Osteocyte (in vitro differentiated cells): Measurements from ENCODE around the gene TEX52. TPM values are rescaled to one million over a fixed set of nuclear protein-coding genes. Genes with fewer than 3 reads are reported as not detected.

Experiments used
- DNase-seq: peaks from one replicate; pipeline ENCODE4 v3.0.0; 2021; ENCODE audit warnings: mixed read lengths; ENCODE audit not compliant: unreplicated experiment; ENCODE audit errors: extremely low spot score
- H3K27ac Mint-ChIP-seq: one replicate; pipeline ENCODE4 v1.8.0; 2021; ENCODE audit warnings: mild to moderate bottlenecking, mixed read lengths; ENCODE audit not compliant: unreplicated experiment
- H3K27me3 Mint-ChIP-seq: one replicate; pipeline ENCODE4 v1.8.0; 2021; ENCODE audit warnings: mixed read lengths; ENCODE audit not compliant: unreplicated experiment
- H3K36me3 Mint-ChIP-seq: one replicate; pipeline ENCODE4 v1.8.0; 2021; ENCODE audit warnings: mixed read lengths; ENCODE audit not compliant: unreplicated experiment
- H3K4me1 Mint-ChIP-seq: one replicate; pipeline ENCODE4 v1.8.0; 2021; ENCODE audit warnings: mixed read lengths; ENCODE audit not compliant: unreplicated experiment
- H3K4me3 Mint-ChIP-seq: one replicate; pipeline ENCODE4 v1.8.0; 2021; ENCODE audit warnings: mild to moderate bottlenecking, moderate library complexity, mixed read lengths; ENCODE audit not compliant: unreplicated experiment
- H3K9me3 Mint-ChIP-seq: one replicate; pipeline ENCODE4 v1.8.0; 2021; ENCODE audit warnings: mixed read lengths; ENCODE audit not compliant: unreplicated experiment
- total RNA-seq: library from RNA; stranded (reverse); gene quantifications from 2 replicates; pipeline ENCODE4 v1.2.1, GENCODE V29; 2021
- TF ChIP-seq, protein P1 (sequence below): fragments of 200-600 bp; sonication (generic); IDR thresholded peaks from 2 replicates; pipeline ENCODE4 v1.5.0; 2021; ENCODE audit warnings: antibody characterized with exemption, mild to moderate bottlenecking, moderate library complexity

The TEX52 gene
- total RNA-seq, 1 donor from 2014 or later = not detected

DNA sequence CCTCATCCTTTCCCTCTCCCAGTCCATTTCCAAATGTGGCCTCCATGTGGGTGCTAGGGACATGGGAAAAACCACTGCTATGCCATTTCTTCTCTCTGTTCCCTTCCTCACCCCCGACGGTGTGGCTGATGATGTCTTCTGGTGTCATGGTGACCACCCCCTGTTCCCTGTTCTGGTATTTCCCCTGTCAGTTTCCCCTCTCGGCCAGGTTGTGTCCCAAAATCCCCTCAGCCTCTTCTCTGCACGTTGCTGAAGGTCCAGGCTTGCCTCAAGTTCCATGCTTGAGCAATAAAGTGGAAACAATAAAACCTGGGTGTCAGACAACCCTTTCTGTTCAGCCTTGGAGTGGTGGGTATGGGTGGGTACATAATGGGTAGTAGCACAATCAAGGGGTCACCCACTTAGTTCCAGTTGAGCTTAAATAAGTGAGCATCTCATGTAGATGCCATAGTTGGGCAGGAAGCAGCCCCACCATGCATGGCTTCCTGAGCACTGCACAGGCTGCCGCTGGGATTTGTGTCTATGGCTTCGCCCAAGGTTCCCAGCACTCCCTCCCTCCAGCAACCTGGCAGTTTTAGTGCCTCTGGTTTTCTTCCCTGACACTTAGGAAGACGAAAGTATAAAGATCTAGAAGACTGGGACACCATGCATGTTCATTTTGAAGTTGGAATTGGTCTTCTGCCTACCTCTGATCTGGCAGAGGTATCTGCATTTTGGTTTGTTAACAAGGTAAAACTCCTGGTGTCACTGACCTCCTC, 53.0 kb downstream of the TEX52 start:
- DNase-seq = no peak
- TF ChIP-seq, protein P1, sequence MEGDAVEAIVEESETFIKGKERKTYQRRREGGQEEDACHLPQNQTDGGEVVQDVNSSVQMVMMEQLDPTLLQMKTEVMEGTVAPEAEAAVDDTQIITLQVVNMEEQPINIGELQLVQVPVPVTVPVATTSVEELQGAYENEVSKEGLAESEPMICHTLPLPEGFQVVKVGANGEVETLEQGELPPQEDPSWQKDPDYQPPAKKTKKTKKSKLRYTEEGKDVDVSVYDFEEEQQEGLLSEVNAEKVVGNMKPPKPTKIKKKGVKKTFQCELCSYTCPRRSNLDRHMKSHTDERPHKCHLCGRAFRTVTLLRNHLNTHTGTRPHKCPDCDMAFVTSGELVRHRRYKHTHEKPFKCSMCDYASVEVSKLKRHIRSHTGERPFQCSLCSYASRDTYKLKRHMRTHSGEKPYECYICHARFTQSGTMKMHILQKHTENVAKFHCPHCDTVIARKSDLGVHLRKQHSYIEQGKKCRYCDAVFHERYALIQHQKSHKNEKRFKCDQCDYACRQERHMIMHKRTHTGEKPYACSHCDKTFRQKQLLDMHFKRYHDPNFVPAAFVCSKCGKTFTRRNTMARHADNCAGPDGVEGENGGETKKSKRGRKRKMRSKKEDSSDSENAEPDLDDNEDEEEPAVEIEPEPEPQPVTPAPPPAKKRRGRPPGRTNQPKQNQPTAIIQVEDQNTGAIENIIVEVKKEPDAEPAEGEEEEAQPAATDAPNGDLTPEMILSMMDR = no peak
- Mint-ChIP-seq H3K4me3 (no peak overlapping the region), H3K9me3 (no peaks in the 10 kb centered on the region), H3K36me3 (peaks cover 37% of the 10 kb centered on the region), H3K4me1 (peaks cover 30% of the 10 kb centered on the region), H3K27me3 (no peaks in the 10 kb centered on the region), H3K27ac (peak overlapping the region; percentile 86)

DNA sequence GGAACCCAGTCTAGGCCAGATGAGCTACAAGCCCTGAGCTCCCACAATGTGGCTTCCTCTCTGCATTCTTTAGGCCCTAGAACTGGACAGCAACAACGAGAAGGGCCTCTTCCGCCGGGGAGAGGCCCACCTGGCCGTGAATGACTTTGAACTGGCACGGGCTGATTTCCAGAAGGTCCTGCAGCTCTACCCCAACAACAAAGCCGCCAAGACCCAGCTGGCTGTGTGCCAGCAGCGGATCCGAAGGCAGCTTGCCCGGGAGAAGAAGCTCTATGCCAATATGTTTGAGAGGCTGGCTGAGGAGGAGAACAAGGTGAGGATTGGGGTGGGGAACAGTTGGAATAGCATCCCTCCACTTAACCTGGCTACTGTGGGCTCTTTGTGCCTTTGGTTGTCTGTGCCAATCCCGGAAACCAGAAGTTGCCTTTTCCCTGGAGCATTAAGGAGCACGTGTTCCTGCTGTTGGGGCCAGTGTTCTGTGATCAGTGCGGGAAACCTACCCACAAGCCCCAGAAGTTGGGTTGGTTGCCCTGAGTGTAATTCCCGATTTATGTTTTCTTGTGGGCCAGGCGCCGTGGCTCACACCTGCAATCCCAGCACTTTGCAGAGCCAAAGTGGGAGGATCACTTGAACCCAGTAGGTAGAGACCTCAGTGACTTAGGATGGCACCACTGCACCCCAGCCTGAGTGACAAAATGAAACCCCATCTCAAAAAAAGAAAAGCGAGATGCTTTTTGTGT, 55.6 kb downstream of the TEX52 start:
- H3K36me3 Mint-ChIP-seq = peaks cover 46% of the 10 kb centered on the region
- H3K4me3 Mint-ChIP-seq = no peak overlapping the region
- H3K4me1 Mint-ChIP-seq = peaks cover 39% of the 10 kb centered on the region
- no peaks in the 10 kb centered on the region for H3K9me3 Mint-ChIP-seq
- TF ChIP-seq, protein P1 = no peak
- H3K27me3 Mint-ChIP-seq = no peaks in the 10 kb centered on the region
- DNase-seq = no peak
- no peak overlapping the region for H3K27ac Mint-ChIP-seq

DNA sequence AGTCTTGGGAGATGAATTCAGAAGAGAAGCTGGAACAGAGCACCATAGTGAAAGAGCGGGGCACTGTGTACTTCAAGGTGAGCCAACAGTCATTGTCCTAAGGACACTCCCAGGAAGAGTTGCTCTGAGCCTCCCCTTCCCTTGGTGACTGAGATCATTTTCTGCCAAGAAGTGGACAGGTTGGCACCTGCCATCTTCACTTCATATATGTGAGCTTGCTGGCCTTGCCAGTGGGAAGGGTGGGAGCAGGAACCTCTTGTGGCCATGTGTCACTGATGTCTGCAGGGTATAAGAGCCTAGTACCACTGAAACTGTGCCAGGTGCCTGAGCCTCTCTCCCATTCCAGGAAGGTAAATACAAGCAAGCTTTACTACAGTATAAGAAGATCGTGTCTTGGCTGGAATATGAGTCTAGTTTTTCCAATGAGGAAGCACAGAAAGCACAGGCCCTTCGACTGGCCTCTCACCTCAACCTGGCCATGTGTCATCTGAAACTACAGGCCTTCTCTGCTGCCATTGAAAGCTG, 56.7 kb downstream of the TEX52 start:
- no peak overlapping the region for H3K27ac Mint-ChIP-seq
- H3K36me3 Mint-ChIP-seq = peaks cover 46% of the 10 kb centered on the region
- no peak for DNase-seq
- H3K9me3 Mint-ChIP-seq = no peaks in the 10 kb centered on the region
- no peak overlapping the region for H3K4me3 Mint-ChIP-seq
- TF ChIP-seq, protein P1 = no peak
- peaks cover 29% of the 10 kb centered on the region for H3K4me1 Mint-ChIP-seq
- no peaks in the 10 kb centered on the region for H3K27me3 Mint-ChIP-seq

Other genes with a start within 250 kb of the TEX52 start
- 42.1 and 43.3 TPM in 2 replicates for gene FKBP4, start 62.1 kb downstream of the TEX52 start, total RNA-seq
- 24.7 and 35.4 TPM in 2 replicates for gene ITFG2, start 44.4 kb downstream of the TEX52 start, total RNA-seq
- gene NRIP2, start 22.0 kb downstream of the TEX52 start, total RNA-seq = 0.13 TPM in 1 of 2 replicates, not detected in the other
- 14.9 and 17.4 TPM in 2 replicates for gene FOXM1, start 20.1 kb upstream of the TEX52 start, total RNA-seq
- 18.8 and 24.5 TPM in 2 replicates for gene RHNO1, start 20.2 kb upstream of the TEX52 start, total RNA-seq
- gene TULP3, start 33.9 kb upstream of the TEX52 start, total RNA-seq = 30.8 and 31.2 TPM in 2 replicates
- 28.9 and 30.0 TPM in 2 replicates for gene TEAD4, start 102.4 kb upstream of the TEX52 start, total RNA-seq
- 102 and 114 TPM in 2 replicates for gene TSPAN9, start 220.3 kb upstream of the TEX52 start, total RNA-seq